NCI-H128 (cell line): ENCODE measurements around the gene KRT6B.
"Not testable (repeated sequence)": the region's sequence is repeated elsewhere in the genome, so short reads cannot be mapped to it uniquely, and the experiment has no call there.

ENCODE experiments used
- DNase-seq: peaks from one replicate; lab custom pipeline; 2025; ENCODE audit not compliant: unreplicated experiment; lab: John Stamatoyannopoulos, UW

The KRT6B gene

GRCh38 chr12:52473768-52474167 is 21.8 kb upstream of the KRT6B start, which contains the start of gene KRT6C:
Gene KRT6C, minus strand, starts transcription at chr12:52473805. Its CDS starts 68 bp downstream, at chr12:52473737.
- DNase-seq = no peak

GRCh38 chr12:52469853-52470252 is 17.9 kb upstream of the KRT6B start:
- DNase-seq = no peak

- no peak for DNase-seq
Measured at GRCh38 chr12:52464897-52465296, 13.0 kb upstream of the KRT6B start.

GRCh38 chr12:52461693-52462092 is 9.7 kb upstream of the KRT6B start:
- DNase-seq = no peak

GRCh38 chr12:52458861-52459260 is 6.9 kb upstream of the KRT6B start:
- DNase-seq = no peak

- DNase-seq = no peak
Measured at GRCh38 chr12:52455821-52456220, 3.9 kb upstream of the KRT6B start.

- no peak for DNase-seq
Measured at GRCh38 chr12:52454411-52455201, 2.7 kb upstream of the KRT6B start.

- no peak for DNase-seq
Measured at GRCh38 chr12:52448228-52448627, 3.7 kb downstream of the KRT6B start.

- not testable (repeated sequence) for DNase-seq
Measured at GRCh38 chr12:52447196-52447595, 4.8 kb downstream of the KRT6B start.

- no peak for DNase-seq
Measured at GRCh38 chr12:52446367-52447045, 5.4 kb downstream of the KRT6B start.

- DNase-seq = no peak
Measured at GRCh38 chr12:52445876-52446275, 6.1 kb downstream of the KRT6B start.

GRCh38 chr12:52444647-52445595 is 7.0 kb downstream of the KRT6B start:
- no peak for DNase-seq

- DNase-seq = no peak
Measured at GRCh38 chr12:52443966-52444365, 8.0 kb downstream of the KRT6B start.

GRCh38 chr12:52442600-52443061 is 9.3 kb downstream of the KRT6B start:
- no peak for DNase-seq

- DNase-seq = no peak
Measured at GRCh38 chr12:52441320-52441911, 10.5 kb downstream of the KRT6B start.

GRCh38 chr12:52440821-52441319 is 11.1 kb downstream of the KRT6B start:
- no peak for DNase-seq

- no peak for DNase-seq
Measured at GRCh38 chr12:52439845-52440244, 12.1 kb downstream of the KRT6B start.

- no peak for DNase-seq
Measured at GRCh38 chr12:52439420-52439819, 12.5 kb downstream of the KRT6B start.

GRCh38 chr12:52438305-52439301 is 13.3 kb downstream of the KRT6B start:
- no peak for DNase-seq
